Activated T-cell treated with anti-CD3 and anti-CD28 coated beads, Interleukin-2, amount 50 U/mL, for 24 hours (primary cell): ENCODE data around the gene MMP24OS.

Source experiments
- DNase-seq: peaks from one replicate; pipeline ENCODE4 v3.0.0-alpha.2; 2020
- H3K27ac Mint-ChIP-seq: 2 replicates; pipeline ENCODE4 v1.8.0; 2020; ENCODE audit warnings: mild to moderate bottlenecking, mixed read lengths
- H3K27me3 Mint-ChIP-seq: 2 replicates; pipeline ENCODE4 v1.8.0; 2020; ENCODE audit warnings: mixed read lengths
- H3K36me3 Mint-ChIP-seq: 2 replicates; pipeline ENCODE4 v1.8.0; 2020; ENCODE audit warnings: low read depth, mixed read lengths
- H3K4me1 Mint-ChIP-seq: 2 replicates; pipeline ENCODE4 v1.8.0; 2020; ENCODE audit warnings: low read depth, mixed read lengths
- H3K4me3 Mint-ChIP-seq: 2 replicates; pipeline ENCODE4 v1.8.0; 2020; ENCODE audit warnings: mild to moderate bottlenecking, moderate library complexity, mixed read lengths
- H3K9me3 Mint-ChIP-seq: 2 replicates; pipeline ENCODE4 v1.8.0; 2020; ENCODE audit warnings: mixed read lengths

The MMP24OS gene

DNA sequence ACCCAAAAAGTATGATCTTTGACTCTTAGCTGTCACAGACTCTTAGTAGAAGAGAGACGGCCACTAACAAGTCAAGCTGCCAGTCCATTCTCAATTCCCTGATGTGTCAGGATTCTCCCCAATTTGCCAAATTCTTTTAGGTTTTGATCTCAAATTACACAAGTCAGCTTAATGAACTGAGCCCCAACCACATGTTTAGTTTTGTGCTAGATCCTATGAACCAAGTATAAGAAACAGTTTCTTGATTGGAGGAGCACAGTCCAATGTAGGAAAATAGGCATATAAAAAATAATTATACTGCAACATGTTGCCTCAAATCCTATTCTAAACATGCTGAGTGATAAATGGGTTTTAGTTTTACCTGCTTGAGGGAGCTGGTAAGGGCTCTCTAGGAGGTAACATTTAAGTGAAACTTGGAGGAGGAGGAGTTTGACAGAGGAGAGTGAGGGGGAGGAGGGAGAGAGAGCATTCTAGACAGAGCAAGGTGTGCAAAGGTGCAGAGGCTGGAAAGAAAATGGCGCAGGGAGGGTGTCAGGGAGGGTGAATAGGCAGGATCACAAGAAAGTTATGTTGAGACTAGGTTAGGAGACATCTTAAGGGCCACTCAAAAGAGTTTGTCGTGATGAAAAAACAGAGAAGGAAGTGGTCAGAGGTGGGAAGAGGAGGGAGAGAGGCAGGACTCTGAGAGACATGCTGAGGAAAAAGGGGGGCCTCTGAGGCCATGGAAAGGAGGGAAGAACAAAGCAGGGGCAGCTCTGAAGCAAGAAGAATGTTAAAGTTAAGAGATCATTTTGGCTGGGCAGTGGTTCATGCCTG, 37.1 kb upstream of the MMP24OS start:
- no peak overlapping the region for H3K4me3 Mint-ChIP-seq
- no peak for DNase-seq
- no peaks in the 10 kb centered on the region for H3K9me3 Mint-ChIP-seq
- H3K27ac Mint-ChIP-seq = peak overlapping the region; percentile 83
- peaks cover 71% of the 10 kb centered on the region for H3K4me1 Mint-ChIP-seq
- H3K36me3 Mint-ChIP-seq = peaks cover 38% of the 10 kb centered on the region
- no peaks in the 10 kb centered on the region for H3K27me3 Mint-ChIP-seq

DNA sequence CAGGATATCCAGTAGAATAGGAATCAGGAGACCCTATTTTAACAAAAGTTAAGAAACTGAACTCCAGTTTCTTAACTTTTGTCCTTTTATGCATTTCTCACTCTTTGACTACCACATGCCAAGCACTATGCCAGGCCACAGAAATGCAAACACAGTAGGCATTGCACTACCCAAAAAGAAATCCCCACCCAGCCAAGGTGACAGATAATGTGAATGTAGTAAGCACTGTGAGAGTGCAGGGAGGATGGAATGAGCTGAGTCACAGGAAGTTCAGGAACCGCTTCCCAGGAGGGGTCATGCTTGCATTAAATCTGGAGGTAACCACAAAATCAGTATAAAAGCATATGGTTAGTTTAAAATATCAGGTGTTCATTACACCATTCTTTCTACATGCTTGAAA, 34.4 kb upstream of the MMP24OS start:
- Mint-ChIP-seq H3K4me1 (peaks cover 70% of the 10 kb centered on the region), H3K9me3 (no peaks in the 10 kb centered on the region), H3K27ac (peak overlapping the region; percentile 88), H3K4me3 (peak overlapping the region; percentile 45), H3K36me3 (peaks cover 49% of the 10 kb centered on the region), H3K27me3 (no peaks in the 10 kb centered on the region)
- DNase-seq = peak; percentile 13

DNA sequence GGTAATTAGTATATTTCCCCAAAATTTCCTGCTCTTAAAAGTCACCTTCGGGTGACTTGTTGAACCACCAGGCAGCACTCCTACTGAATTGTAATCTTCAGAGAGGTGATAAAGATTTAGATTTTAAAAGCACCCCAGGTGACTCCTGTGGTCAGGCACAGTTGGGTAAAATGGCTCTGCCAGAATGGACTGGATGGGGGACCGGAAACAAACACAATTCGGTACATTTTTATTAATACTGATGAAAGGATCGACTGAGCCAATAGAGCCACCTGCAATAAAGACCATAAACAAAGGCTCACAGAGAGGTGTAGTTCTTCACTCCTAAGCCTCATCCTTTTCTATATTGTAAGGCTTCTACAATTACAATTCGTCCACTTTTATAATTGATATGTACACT, 33.9 kb upstream of the MMP24OS start:
- Mint-ChIP-seq H3K27ac (peak overlapping the region; percentile 88), H3K27me3 (no peaks in the 10 kb centered on the region), H3K9me3 (no peaks in the 10 kb centered on the region), H3K4me1 (peaks cover 75% of the 10 kb centered on the region), H3K36me3 (peaks cover 49% of the 10 kb centered on the region), H3K4me3 (peak overlapping the region; percentile 45)
- DNase-seq = peak; percentile 20

GRCh38 chr20:35311409-35311808, 33.5 kb upstream of the MMP24OS start:
- H3K4me3 Mint-ChIP-seq = peak overlapping the region; percentile 45
- peaks cover 79% of the 10 kb centered on the region for H3K4me1 Mint-ChIP-seq
- H3K27me3 Mint-ChIP-seq = no peaks in the 10 kb centered on the region
- no peaks in the 10 kb centered on the region for H3K9me3 Mint-ChIP-seq
- peaks cover 53% of the 10 kb centered on the region for H3K36me3 Mint-ChIP-seq
- peak overlapping the region; percentile 88 for H3K27ac Mint-ChIP-seq
- peak; percentile 72 for DNase-seq

- peak; percentile 24 for DNase-seq
- peaks cover 87% of the 10 kb centered on the region for H3K4me1 Mint-ChIP-seq
Observed at GRCh38 chr20:35307666-35308653, 30.0 kb upstream of the MMP24OS start.

GRCh38 chr20:35306931-35307517, 29.1 kb upstream of the MMP24OS start:
- DNase-seq = peak; percentile 52
- H3K9me3 Mint-ChIP-seq = no peaks in the 10 kb centered on the region
- peak overlapping the region; percentile 97 for H3K27ac Mint-ChIP-seq
- H3K4me1 Mint-ChIP-seq = peaks cover 86% of the 10 kb centered on the region
- H3K36me3 Mint-ChIP-seq = peaks cover 41% of the 10 kb centered on the region
- H3K27me3 Mint-ChIP-seq = no peaks in the 10 kb centered on the region
- no peak overlapping the region for H3K4me3 Mint-ChIP-seq

More at GRCh38 chr20:35307666-35308653, 30.0 kb upstream of the MMP24OS start:
- Mint-ChIP-seq H3K4me3 (no peak overlapping the region), H3K9me3 (no peaks in the 10 kb centered on the region), H3K27ac (peak overlapping the region; percentile 71), H3K36me3 (peaks cover 50% of the 10 kb centered on the region), H3K27me3 (no peaks in the 10 kb centered on the region)

DNA sequence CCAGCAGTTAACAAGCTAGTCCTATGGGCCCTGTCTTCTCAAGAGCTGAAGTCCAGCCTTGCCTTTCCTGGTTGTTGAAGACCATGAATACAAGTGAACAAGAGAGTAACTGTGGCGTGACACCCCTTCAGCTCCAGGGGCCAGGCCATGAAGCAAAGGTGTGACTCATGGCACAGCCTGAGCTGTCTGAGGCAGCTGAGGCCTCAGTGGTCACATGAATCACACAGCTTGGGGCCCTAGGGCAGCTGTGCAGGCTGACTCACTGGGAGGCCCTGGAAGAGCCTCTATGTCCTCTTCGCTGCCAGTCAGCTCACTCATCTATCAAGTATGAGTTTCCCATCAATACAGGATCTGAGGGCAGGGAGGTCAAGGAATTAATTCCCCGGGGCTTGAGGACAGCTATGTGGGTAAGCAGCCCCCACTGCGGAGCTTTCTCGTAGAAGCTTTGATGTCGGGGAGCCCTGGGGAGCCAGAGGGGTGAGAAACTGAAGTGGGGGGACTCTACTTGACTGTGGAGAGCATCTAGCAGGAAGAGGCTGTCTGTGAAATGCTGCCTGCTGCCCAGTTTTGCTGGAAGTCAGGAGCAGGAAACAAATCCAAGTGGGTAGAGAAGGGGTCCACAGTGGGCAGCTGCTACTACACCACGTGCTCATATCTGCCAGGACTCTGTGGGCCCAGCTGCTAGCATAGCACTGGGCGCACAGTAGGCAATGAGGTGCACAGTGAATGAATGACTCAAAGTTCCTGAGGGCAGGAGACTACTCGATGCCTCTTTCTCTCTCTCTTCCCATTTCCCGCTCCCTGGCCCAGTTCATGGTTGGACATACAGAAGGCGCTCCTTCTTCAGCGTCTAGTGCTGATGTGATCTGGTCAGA, 28.0 kb upstream of the MMP24OS start:
- peak overlapping the region; percentile 72 for H3K4me3 Mint-ChIP-seq
- H3K4me1 Mint-ChIP-seq = peaks cover 79% of the 10 kb centered on the region
- no peaks in the 10 kb centered on the region for H3K9me3 Mint-ChIP-seq
- H3K36me3 Mint-ChIP-seq = peaks cover 35% of the 10 kb centered on the region
- DNase-seq = peak; percentile 78
- H3K27ac Mint-ChIP-seq = peak overlapping the region; percentile 97
- H3K27me3 Mint-ChIP-seq = no peaks in the 10 kb centered on the region

- Mint-ChIP-seq H3K27ac (peak overlapping the region; percentile 97), H3K4me3 (no peak overlapping the region), H3K36me3 (peaks cover 31% of the 10 kb centered on the region), H3K9me3 (no peaks in the 10 kb centered on the region), H3K27me3 (no peaks in the 10 kb centered on the region), H3K4me1 (peaks cover 75% of the 10 kb centered on the region)
- peak; percentile 41 for DNase-seq
Observed at GRCh38 chr20:35304956-35305355, 27.0 kb upstream of the MMP24OS start.

DNA sequence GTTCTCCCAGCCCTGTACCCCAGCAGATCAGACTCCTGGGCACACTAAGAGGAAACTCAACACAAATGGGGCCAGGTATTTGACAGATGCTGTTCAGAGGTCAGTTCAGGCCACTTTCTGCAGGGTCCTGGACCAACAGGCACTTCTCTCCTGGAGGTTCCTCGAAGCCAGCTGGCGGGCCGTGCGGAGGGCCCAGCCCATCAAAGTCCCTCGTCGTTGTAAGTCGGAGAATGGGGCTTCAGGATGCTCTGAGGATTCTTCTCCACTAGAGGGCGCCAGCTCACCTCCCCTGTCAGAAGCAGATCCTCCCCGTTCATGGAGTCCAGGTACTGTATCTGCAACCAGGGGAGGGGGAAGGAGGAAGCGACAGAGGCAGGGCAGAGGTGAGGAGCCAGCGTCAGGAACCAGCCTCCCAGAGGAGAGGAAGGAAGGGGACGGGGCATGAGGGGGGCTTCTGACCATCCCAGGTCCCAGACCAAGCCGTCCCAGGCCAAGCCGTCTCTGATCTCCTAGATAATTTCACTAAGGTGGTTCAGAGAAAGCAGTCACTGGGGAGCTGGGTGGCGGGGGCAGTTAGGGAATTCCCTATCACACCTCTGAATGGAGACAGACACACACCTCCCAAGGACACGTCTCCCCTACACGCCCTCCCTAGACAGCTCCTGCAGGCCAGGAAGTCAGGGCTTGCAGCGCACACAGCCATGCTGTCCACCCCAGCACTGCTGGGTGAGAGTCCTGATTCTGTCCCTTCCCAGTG, 26.0 kb upstream of the MMP24OS start:
- H3K9me3 Mint-ChIP-seq = no peaks in the 10 kb centered on the region

GRCh38 chr20:35303382-35303734, 25.4 kb upstream of the MMP24OS start:
- DNase-seq = no peak
- H3K4me1 Mint-ChIP-seq = peaks cover 64% of the 10 kb centered on the region

More for the DNA sequence above, 26.0 kb upstream of the MMP24OS start:
- peaks cover 67% of the 10 kb centered on the region for H3K4me1 Mint-ChIP-seq
- H3K27ac Mint-ChIP-seq = peak overlapping the region; percentile 97
- H3K4me3 Mint-ChIP-seq = no peak overlapping the region
- H3K36me3 Mint-ChIP-seq = peaks cover 24% of the 10 kb centered on the region
- DNase-seq = peak; percentile 85
- no peaks in the 10 kb centered on the region for H3K27me3 Mint-ChIP-seq

DNA sequence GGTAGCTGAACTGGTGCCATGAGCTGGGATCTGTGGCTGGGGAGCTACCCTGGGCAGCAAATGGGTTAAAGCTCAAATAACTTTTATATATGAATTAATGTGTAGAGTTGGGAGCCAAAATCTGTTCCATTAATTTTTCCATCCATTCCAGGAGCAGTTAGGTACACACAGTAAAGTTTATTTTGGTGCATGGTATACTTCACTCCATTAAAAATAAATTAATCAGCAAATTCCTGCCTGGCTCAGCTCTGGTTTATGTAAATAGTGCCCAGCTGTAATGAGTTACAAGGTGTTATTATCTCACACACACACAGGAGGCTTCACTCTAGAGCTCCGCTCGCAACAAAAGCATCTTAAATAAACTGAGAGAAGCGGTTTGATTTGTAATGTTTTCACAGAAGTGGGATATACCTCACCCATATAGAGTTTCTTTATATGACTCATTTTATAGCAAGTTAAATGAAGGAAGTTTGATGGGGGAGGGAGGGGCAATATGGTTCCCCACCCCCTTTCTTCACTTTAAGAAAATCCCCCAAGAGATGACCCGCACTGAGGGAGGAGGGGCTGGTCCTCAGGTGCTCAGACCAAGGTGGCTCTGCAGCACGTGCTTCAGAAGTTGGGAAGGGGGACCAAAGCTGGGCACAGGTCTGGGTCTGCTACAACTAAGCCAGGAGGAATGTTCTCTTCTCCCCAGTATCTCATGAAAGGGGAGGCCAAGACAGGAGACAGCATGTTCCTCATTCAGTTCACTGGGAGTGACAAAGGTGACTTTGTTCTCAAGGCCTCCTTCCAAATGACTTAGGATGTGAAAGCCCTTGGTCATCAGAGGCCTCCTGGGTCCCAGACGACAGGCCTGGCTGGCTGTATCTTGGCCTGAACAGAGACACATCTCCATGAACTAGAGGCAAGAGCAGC, 24.8 kb upstream of the MMP24OS start:
- Mint-ChIP-seq H3K27me3 (no peaks in the 10 kb centered on the region), H3K27ac (peak overlapping the region; percentile 64), H3K9me3 (no peaks in the 10 kb centered on the region), H3K4me3 (no peak overlapping the region), H3K36me3 (peaks cover 22% of the 10 kb centered on the region), H3K4me1 (peaks cover 57% of the 10 kb centered on the region)
- peak; percentile 33 for DNase-seq

More at GRCh38 chr20:35303382-35303734, 25.4 kb upstream of the MMP24OS start:
- Mint-ChIP-seq H3K27ac (peak overlapping the region; percentile 64), H3K4me3 (no peak overlapping the region), H3K9me3 (no peaks in the 10 kb centered on the region), H3K36me3 (peaks cover 24% of the 10 kb centered on the region), H3K27me3 (no peaks in the 10 kb centered on the region)

DNA sequence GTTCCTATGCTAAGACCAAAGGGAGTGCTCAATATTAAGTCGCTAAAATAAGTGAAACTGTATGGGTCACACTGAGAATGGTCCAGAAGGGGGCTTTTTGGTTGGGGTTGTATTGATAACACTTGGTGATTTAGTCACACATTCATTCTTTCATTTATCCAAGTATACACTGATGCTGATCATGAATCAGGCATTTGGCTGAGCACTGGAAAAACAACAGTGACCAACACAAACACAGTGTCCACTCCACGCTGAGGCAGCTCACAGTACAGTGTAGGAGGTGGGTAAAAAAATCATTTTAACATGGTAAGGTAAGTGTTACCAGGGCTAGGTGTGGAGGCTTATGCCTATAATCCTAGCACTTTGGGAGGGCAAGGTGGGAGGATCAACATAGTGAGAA, 23.5 kb upstream of the MMP24OS start:
- no peak overlapping the region for H3K27ac Mint-ChIP-seq
- peaks cover 17% of the 10 kb centered on the region for H3K36me3 Mint-ChIP-seq
- no peaks in the 10 kb centered on the region for H3K27me3 Mint-ChIP-seq
- H3K4me3 Mint-ChIP-seq = no peak overlapping the region
- no peaks in the 10 kb centered on the region for H3K9me3 Mint-ChIP-seq
- H3K4me1 Mint-ChIP-seq = peaks cover 45% of the 10 kb centered on the region
- no peak for DNase-seq
